Heart left ventricle (tissue), 16 donors: ENCODE measurements around the gene NPAS1. TPM values are rescaled to one million over a fixed set of nuclear protein-coding genes. Genes with fewer than 3 reads are reported as not detected.

Experiments
- ATAC-seq, 4 donors: fragments of 200-7000 bp; cut with Tn5 transposase; one replicate each; pipeline ENCODE4 v1.9.1; 2020 to 2022; ENCODE audit warnings: moderate library complexity in 4 of 4, mild to moderate bottlenecking in 3 of 4, moderate number of reproducible peaks in 1 of 4
- DNase-seq, 5 donors: peaks; one replicate each; pipeline ENCODE4 v3.0.0-alpha.2; 2020
- H3K27ac ChIP-seq, 12 donors: fragments of 200-600 bp; sonication (generic) in 4 of 12; one replicate each; pipeline versions ENCODE4 v1.5.0 to v1.8.0; 2016 to 2022; ENCODE audit warnings: mild to moderate bottlenecking in 2 of 12
- H3K27me3 ChIP-seq, 9 donors: fragments of 200-600 bp; sonication (generic) in 2 of 9; one replicate each; pipeline versions ENCODE4 v1.5.1 to v1.8.0; 2016 to 2022; ENCODE audit warnings: mild to moderate bottlenecking in 3 of 9
- H3K36me3 ChIP-seq, 9 donors: fragments of 200-600 bp; sonication (generic) in 2 of 9; one replicate each; pipeline versions ENCODE4 v1.5.0 to v1.8.0; 2018 to 2022; ENCODE audit warnings: mild to moderate bottlenecking in 2 of 9
- H3K4me1 ChIP-seq, 12 donors: fragments of 200-600 bp; sonication (generic) in 4 of 12; one replicate each; pipeline versions ENCODE4 v1.5.0 to v1.8.0; 2016 to 2022; ENCODE audit warnings: mild to moderate bottlenecking in 3 of 12
- H3K4me3 ChIP-seq, 12 donors: fragments of 200-600 bp; sonication (generic) in 4 of 12; one replicate each; pipeline versions ENCODE4 v1.5.0 to v1.8.0; 2017 to 2022; ENCODE audit warnings: mild to moderate bottlenecking in 9 of 12, moderate library complexity in 4 of 12
- H3K9me3 ChIP-seq, 12 donors: fragments of 200-600 bp; sonication (generic) in 4 of 12; one replicate each; pipeline versions ENCODE4 v1.5.0 to v1.8.0; 2016 to 2022; ENCODE audit warnings: mild to moderate bottlenecking in 1 of 12
- POLR2A ChIP-seq, 2 donors: fragments of 450-650 bp; IDR thresholded peaks; one replicate each; pipeline ENCODE4 v1.6.1; 2017; ENCODE audit warnings: antibody characterized with exemption in 2 of 2, mild to moderate bottlenecking in 2 of 2, moderate library complexity in 2 of 2
- WGBS, 4 donors: extraction: QIAGEN DNeasy Blood & Tissue Kit in 2 of 4; methylation state at CpG; one replicate each; pipeline versions ENCODE4 v1.1.5 to v1.1.7; 2013 to 2018; 5-methylcytosine and 5-hydroxymethylcytosine counted together
- intact Hi-C, 10 donors: fragments of 100-400 bp; cut with DNase I; formaldehyde crosslinking; loops; one replicate each; pipeline versions ENCODE4 v1.11.1 to v1.14.2; 2022
- polyA plus RNA-seq, 2 donors: library from polyadenylated mRNA; stranded (reverse); fragments of 200-250 nt; gene quantifications; one replicate each; pipeline ENCODE4 v1.2.3, GENCODE V29; 2013
- total RNA-seq, 9 donors: library from RNA; depleted of rRNA in 2 of 9; stranded (reverse); fragments of >200 nt in 2 of 9; fragmentation: NEBNext Ultra II Directional in 3 of 9; extraction: Animal tissue kit (Norgen Biotek cat#: 25700) in 3 of 9; gene quantifications; one replicate each; pipeline versions ENCODE4 v1.1.0 to v1.2.4, GENCODE V29; 2016 to 2023
- TF ChIP-seq, protein P1 (sequence below), 12 donors: fragments of 200-600 bp; sonication (generic) in 4 of 12; IDR thresholded peaks; one replicate each; pipeline versions ENCODE4 v1.5.0 to v1.8.0; 2018 to 2022; ENCODE audit warnings: antibody characterized with exemption in 12 of 12, mild to moderate bottlenecking in 5 of 12
- donor health status: ischemic (EF 13 %, LVEDD 7.1; RV severe dilation, severe dysfunction).
- donor health status: healthy with polysubstance abuse.
- donor health status: DM: no; HTN: yes; CAD: no.
- donor health status: DM: no; HTN: no; CAD: no.
- donor health status: ischemic (EF 25% LVEDD 6.9; RV normal size, moderate dysfunction).
- donor health status: ischemic (EF 25% LVEDD 5.7; RV mildly dilated, moderate dysfunction).
- donor health status: healthy.
- donor health status: DM: yes; HTN: yes; CAD: no.
- donor health status: ischemic (EF 35%, LVEDD 5.7; RV mildly dilated, moderate dysfunction).
- donor health status: nonischemic (EF 11% LVEDD 7.7; RV severe dilation, severe dysfunction).
- donor health status: DM: yes; HTN: yes; CAD: no.
- donor health status: PGD.
- donor health status: ischemic (EF 29% LVEDD 5.4; RV normal size, mild dysfunction).
- donor health status: nonischemic (EF 23%, LVEDD 6.1; RV moderate dilation, normal function).

Gene NPAS1
- total and polyA plus RNA-seq, 11 donors: 0.16 to 1.3 (median 0.69) TPM; not detected in 1

DNA sequence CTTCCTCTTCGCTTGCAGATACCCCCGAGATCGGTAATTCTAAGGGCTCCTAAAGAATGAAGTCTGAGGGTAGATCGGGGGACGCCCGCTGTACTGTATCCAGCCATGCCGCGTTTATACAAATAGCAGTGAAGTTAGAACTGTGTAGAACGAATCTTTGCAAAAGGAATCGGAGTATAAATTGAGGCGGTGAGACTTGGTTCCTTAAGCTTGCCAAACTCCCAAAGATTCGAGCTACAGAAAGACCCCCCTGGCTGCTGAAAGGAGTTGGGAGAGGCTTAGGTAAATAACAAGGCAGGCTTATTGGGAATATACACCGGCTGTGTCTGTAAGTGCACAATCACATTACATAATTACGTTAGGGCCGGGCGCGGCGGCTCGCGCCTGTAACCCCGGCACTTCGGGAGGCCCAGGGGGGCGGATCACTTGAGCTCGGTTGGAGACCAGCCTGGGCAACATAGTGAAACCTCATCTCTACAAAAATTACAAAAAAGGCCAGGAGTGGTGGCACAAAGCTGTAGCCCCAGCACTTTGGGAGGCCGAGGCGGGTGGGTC is 16.5 kb downstream of the NPAS1 start:
- Histone ChIP-seq H3K36me3 (no peaks in the 10 kb centered on the region), H3K27me3 (peaks cover 0 to 14% (median 0%) of the 10 kb centered on the region in 9 donors), H3K9me3 (no peaks in the 10 kb centered on the region), H3K4me3 (peak overlapping the region in 11 of 12 donors; percentile 8 to 60 (median 49)), H3K4me1 (peaks cover 0 to 17% (median 9%) of the 10 kb centered on the region in 12 donors), H3K27ac (peak overlapping the region in 1 of 12 donors; percentile 49)
- ATAC-seq (peak; percentile 33 to 61 (median 49)), DNase-seq (peak in 1 of 5 donors; percentile 23)
- TF ChIP-seq, protein P1, sequence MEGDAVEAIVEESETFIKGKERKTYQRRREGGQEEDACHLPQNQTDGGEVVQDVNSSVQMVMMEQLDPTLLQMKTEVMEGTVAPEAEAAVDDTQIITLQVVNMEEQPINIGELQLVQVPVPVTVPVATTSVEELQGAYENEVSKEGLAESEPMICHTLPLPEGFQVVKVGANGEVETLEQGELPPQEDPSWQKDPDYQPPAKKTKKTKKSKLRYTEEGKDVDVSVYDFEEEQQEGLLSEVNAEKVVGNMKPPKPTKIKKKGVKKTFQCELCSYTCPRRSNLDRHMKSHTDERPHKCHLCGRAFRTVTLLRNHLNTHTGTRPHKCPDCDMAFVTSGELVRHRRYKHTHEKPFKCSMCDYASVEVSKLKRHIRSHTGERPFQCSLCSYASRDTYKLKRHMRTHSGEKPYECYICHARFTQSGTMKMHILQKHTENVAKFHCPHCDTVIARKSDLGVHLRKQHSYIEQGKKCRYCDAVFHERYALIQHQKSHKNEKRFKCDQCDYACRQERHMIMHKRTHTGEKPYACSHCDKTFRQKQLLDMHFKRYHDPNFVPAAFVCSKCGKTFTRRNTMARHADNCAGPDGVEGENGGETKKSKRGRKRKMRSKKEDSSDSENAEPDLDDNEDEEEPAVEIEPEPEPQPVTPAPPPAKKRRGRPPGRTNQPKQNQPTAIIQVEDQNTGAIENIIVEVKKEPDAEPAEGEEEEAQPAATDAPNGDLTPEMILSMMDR (IDR thresholded peaks at IDR 0.05): peak in 4 of 12 donors; percentile 0 to 30 (median 11)
- no peak for TF ChIP-seq POLR2A (IDR thresholded peaks at IDR 0.05)
- intact Hi-C loops: loop anchor here in 7 of 10 donors (2.0 to 10.0 kb wide), 5 partner anchors 86 to 281 kb away; no protein-coding TSS in a partner anchor
- WGBS, 4 donors: 15 to 20% (median 16%) methylated on average over 26 of the region's 26 CpGs

DNA sequence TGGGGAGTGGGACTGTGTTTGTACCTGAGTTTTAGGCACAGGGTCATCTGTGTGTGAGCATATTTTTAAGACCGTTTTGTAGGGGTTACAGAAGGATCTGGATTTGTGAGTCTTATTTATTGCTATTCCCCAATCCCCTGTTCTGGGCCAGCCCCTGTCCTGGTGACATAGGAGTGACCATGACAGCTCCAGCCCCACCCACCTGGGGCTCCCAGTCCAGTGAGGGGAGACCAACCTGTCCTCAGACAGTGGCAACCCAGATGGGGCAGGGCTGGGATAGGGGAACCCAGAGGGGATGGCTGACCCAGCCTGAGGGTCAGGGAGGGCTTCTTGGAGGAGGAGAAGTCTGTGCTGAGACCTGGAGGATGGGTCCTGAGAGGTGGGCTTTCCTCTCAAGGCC is 18.1 kb downstream of the NPAS1 start:
- WGBS, 4 donors: 42 to 86% (median 72%) methylated on average over 1 of the region's 1 CpG
- Histone ChIP-seq H3K36me3 (no peaks in the 10 kb centered on the region), H3K9me3 (no peaks in the 10 kb centered on the region), H3K4me3 (no peak overlapping the region), H3K4me1 (peaks cover 0 to 17% (median 9%) of the 10 kb centered on the region in 12 donors), H3K27me3 (no peaks in the 10 kb centered on the region), H3K27ac (no peak overlapping the region)
- ATAC-seq (no peak), DNase-seq (peak in 1 of 5 donors; percentile 9)
- intact Hi-C loops: loop anchor here in 7 of 10 donors (2.0 to 10.0 kb wide), 5 partner anchors 85 to 283 kb away; no protein-coding TSS in a partner anchor
- TF ChIP-seq, protein P1 (IDR thresholded peaks at IDR 0.05): no peak

DNA sequence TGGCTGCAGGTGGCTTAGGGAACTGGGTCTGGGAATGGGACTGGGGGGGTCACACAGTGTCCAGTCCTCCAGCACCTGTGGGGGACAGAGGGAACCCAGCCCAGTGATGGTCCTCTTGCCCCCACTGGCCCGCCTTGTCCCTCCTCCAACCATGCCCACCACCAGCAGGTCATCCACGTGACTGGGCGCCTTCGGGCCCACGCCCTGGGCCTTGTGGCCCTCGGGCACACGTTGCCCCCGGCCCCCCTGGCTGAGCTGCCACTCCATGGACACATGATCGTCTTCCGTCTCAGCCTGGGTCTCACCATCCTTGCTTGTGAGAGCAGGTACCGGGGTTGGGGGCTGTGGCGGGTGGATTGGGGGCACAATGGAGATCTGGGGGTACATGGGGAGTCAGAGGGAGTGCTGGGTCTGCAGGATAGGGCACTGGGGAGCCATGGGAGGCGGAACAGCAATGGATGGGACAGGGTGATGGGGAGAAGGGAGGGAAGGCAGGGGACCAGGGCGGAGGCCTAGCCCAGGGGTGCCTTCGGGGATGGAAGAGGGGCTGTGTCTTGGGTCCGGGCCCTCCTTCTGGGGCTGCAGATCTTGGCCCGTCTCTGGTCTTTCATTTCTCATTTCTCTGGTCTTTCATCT is 19.7 kb downstream of the NPAS1 start:
- peaks cover 0 to 17% (median 9%) of the 10 kb centered on the region in 12 donors for H3K4me1 ChIP-seq
- 89 to 96% (median 92%) methylated on average over 17 of the region's 17 CpGs for WGBS, 4 donors
- intact Hi-C loops: loop anchor here in 6 of 10 donors (5.0 to 10.0 kb wide), 4 partner anchors 83 to 285 kb away; no protein-coding TSS in a partner anchor
- H3K27me3 ChIP-seq: no peaks in the 10 kb centered on the region
- H3K27ac ChIP-seq: no peak overlapping the region
- H3K4me3 ChIP-seq: no peak overlapping the region
- no peaks in the 10 kb centered on the region for H3K36me3 ChIP-seq
- DNase-seq (peak in 1 of 5 donors; percentile 14), ATAC-seq (no peak)
- no peak for TF ChIP-seq POLR2A (IDR thresholded peaks at IDR 0.05)
- TF ChIP-seq, protein P1 (IDR thresholded peaks at IDR 0.05): no peak
- no peaks in the 10 kb centered on the region for H3K9me3 ChIP-seq

DNA sequence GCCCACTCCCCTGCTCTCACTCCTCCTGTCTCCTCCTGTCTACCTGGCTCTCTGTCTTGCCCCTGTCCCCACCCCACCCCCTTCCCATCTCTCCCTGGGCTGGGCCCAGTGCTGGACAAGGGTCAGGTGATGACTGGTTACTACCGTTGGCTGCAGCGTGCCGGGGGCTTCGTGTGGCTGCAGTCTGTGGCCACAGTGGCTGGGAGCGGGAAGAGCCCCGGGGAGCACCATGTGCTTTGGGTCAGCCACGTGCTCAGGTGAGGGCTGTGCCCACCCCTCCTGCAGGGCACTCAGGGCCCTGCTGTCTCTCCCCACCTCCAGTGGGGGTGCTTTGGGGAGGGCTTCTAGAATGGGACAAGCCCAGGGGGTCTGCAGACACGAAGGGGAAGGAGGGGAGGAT is 21.2 kb downstream of the NPAS1 start:
- TF ChIP-seq POLR2A (IDR thresholded peaks at IDR 0.05): no peak
- TF ChIP-seq, protein P1 (IDR thresholded peaks at IDR 0.05): no peak
- Histone ChIP-seq H3K4me1 (peaks cover 0 to 8% (median 4%) of the 10 kb centered on the region in 12 donors), H3K4me3 (no peak overlapping the region), H3K27me3 (no peaks in the 10 kb centered on the region), H3K27ac (no peak overlapping the region), H3K36me3 (no peaks in the 10 kb centered on the region), H3K9me3 (no peaks in the 10 kb centered on the region)
- DNase-seq: no peak
- intact Hi-C loops: no loop called here
- 74 to 82% (median 77%) methylated on average over 8 of the region's 8 CpGs for WGBS, 4 donors
- ATAC-seq: no peak
